ENCODE results near the gene PRPF39.
"Not testable (repeated sequence)": the region's sequence is repeated elsewhere in the genome, so short reads cannot be mapped to it uniquely, and the experiment has no call there.

The PRPF39 gene

DNA sequence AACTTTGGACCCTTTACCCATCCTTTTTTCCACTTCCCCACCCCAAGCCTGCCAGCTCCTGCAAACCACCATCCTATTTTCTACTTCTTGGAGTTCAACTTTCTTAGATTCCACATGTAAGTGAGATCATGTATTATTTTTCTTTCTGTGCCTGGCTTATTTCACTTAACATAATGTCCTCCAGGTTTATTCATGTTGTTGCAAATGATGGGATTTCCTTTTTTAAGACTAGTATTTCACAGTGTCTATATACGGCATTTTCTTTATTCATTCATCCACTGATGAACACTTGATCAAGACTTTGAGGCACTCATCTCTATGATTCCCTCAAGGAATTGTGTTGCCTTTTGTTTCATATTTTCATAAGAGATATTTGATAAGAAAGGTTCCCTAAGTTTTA, 5.6 kb upstream of the PRPF39 start:
- DNase-seq (ENCODE audit: low read depth): no peak
- TF ChIP-seq, protein P1, sequence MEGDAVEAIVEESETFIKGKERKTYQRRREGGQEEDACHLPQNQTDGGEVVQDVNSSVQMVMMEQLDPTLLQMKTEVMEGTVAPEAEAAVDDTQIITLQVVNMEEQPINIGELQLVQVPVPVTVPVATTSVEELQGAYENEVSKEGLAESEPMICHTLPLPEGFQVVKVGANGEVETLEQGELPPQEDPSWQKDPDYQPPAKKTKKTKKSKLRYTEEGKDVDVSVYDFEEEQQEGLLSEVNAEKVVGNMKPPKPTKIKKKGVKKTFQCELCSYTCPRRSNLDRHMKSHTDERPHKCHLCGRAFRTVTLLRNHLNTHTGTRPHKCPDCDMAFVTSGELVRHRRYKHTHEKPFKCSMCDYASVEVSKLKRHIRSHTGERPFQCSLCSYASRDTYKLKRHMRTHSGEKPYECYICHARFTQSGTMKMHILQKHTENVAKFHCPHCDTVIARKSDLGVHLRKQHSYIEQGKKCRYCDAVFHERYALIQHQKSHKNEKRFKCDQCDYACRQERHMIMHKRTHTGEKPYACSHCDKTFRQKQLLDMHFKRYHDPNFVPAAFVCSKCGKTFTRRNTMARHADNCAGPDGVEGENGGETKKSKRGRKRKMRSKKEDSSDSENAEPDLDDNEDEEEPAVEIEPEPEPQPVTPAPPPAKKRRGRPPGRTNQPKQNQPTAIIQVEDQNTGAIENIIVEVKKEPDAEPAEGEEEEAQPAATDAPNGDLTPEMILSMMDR (conservative IDR thresholded peaks at IDR 0.05; ENCODE audit: control insufficient read depth, insufficient read depth, low read depth, low read length): no peak
- H3K4me3 ChIP-seq (ENCODE audit: control insufficient read depth, low read depth, low read length): no peak overlapping the region

DNA sequence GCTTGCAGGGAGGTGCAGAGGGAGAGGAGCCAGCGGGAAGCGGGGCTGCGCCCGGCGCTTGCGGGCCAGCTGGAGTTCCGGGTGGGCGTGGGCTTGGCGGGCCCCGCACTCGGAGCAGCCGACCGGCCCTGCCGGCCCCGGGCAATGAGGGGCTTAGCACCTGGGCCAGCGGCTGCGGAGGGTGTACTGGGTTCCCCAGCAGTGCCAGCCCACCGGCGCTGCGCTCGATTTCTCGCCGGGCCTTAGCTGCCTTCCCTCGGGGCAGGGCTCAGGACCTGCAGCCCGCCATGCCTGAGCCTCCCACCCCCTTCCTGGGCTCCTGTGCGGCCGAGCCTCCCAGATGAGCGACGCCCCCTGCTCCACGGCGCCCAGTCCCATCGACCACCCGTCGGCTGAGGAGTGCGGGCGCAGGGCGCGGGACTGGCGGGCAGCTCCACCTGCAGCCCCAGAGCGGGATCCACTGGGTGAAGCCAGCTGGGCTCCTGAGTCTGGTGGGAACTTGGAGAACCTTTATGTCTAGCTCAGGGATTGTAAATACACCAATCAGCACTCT, 3.4 kb upstream of the PRPF39 start:
- DNase-seq (ENCODE audit: low read depth); H3K4me3 ChIP-seq (ENCODE audit: control insufficient read depth, low read depth, low read length): not testable (repeated sequence)

DNA sequence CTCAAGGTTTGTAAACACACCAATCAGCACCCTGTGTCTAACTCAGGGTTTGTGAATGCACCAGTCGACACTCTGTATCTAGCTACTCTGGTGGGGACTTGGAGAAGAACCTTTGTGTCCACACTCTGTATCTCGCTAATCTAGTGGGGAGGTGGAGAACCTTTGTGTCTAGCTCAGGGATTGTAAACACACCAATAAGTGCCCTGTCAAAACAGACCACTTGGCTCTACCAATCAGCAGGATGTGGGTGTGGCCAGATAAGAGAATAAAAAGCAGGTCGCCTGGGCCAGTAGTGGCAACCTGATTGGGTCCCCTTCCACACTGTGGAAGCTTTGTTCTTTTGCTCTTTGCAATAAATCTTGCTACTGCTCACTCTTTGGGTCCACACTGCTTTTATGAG, 2.8 kb upstream of the PRPF39 start:
- not testable (repeated sequence) for H3K4me3 ChIP-seq (ENCODE audit: control insufficient read depth, low read depth, low read length); DNase-seq (ENCODE audit: low read depth)

DNA sequence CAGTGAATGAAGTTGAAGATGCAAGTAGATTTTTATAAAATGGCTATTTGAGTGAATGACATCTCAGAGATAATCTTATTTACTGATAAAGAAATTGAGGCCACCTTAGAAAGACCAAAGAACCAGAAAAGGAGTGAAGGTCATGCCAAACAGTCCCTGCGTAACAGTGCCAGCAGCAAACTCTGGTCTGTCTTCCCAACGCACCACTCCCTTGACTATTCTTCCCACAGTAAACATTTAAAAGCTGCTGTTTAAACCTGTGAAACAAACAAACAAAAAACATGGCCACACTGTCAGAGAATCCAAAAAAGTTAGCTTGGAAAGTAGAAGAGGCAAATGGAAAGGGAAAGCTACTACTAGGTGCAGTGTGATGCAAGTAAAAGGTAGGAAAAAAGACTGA, 1.5 kb upstream of the PRPF39 start:
- no peak for DNase-seq (ENCODE audit: low read depth)
- TF ChIP-seq, protein P1 (conservative IDR thresholded peaks at IDR 0.05; ENCODE audit: control insufficient read depth, insufficient read depth, low read depth, low read length): no peak
- H3K4me3 ChIP-seq (ENCODE audit: control insufficient read depth, low read depth, low read length): no peak overlapping the region

DNA sequence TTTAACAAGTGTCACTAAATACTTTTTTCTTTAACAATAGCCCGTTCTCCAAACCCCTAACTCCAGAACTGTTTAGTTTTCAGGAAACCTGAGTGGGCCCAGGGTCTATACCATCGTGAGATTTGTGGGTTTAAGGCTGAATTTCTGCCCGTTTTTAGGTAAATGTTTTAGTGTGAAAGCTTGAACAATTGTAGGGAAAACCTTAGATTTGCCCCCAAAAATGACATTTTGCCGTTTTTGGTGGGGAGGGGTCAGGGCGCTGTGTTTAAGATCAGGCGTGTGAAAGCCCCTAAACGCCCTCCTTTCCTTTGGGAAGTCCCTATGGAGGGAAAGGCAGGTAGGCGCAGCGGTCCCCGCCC, 320 bp upstream of the PRPF39 start:
- no peak for DNase-seq (ENCODE audit: low read depth)
- TF ChIP-seq, protein P1 (conservative IDR thresholded peaks at IDR 0.05; ENCODE audit: control insufficient read depth, insufficient read depth, low read depth, low read length): no peak
- peak overlapping the region; percentile 87 for H3K4me3 ChIP-seq (ENCODE audit: control insufficient read depth, low read depth, low read length)

DNA sequence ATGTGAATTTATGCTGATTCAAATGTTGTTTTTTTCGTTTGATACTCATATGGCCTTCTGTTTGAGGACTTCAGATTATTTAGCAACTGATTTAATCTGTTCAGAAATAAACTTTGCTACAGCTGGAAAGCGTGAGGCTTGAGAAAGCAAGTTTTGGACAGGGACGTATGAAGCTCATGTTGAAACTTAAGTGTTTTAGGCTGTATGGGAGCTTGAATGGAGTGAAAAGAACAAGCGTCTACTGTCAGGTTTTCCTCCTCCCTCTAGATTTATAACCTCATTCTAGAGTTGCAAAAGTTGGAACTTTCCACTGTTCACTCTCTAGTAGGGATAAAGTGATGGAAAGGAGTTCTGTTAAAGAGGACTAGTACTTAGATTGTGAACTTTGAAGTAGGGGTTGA, 1.0 kb downstream of the PRPF39 start:
- peak; percentile 60 for DNase-seq (ENCODE audit: low read depth)
- TF ChIP-seq, protein P1 (conservative IDR thresholded peaks at IDR 0.05; ENCODE audit: control insufficient read depth, insufficient read depth, low read depth, low read length): no peak

DNA sequence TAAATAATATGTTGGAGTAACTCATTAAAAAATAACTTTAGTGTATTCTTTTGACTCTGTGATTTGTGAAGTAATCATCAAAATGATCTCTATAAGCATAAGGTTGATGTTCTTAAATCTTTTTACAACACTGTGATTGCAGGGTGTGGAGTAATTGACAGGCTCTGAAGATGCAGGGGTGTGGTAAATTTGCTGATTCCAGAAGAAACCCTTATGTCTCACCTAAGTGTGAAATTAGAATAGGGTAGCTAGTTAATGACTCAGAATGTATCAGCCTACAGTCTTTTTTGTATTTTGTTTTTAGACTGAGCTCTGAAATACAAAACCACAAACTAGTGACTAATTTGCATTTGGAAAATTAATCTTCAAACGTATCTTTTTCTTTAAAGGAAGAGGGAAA, 5.9 kb downstream of the PRPF39 start:
- TF ChIP-seq, protein P1 (conservative IDR thresholded peaks at IDR 0.05; ENCODE audit: control insufficient read depth, insufficient read depth, low read depth, low read length): no peak
- H3K4me3 ChIP-seq (ENCODE audit: control insufficient read depth, low read depth, low read length): no peak overlapping the region
- DNase-seq (ENCODE audit: low read depth): peak; percentile 76

More for the DNA sequence above, 1.0 kb downstream of the PRPF39 start:
- H3K4me3 ChIP-seq (ENCODE audit: control insufficient read depth, low read depth, low read length): peak overlapping the region; percentile 87

DNA sequence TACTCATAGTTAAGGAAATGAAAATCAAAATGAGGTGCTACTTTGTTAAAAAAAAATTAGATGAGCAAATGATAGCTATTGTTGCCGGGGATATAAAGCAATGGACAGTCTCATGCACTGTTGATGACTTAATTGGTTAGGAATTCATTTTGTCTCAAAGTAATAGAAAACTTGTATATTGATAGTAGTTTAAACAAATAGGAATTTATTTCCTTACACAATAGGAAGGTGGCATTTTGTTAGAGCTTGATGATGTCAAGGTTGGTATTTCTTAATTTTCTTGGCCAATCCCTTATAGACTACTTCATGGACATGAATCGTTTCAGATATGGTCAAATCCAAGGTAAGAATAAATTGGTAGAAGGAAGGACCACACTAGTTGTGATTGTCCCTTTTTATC, 7.8 kb downstream of the PRPF39 start:
- H3K4me3 ChIP-seq (ENCODE audit: control insufficient read depth, low read depth, low read length): no peak overlapping the region
- DNase-seq (ENCODE audit: low read depth): peak; percentile 40
- TF ChIP-seq, protein P1 (conservative IDR thresholded peaks at IDR 0.05; ENCODE audit: control insufficient read depth, insufficient read depth, low read depth, low read length): no peak
